HG03060 (cell line): ENCODE results near the gene TRAF1.

Source experiments
- ATAC-seq: cut with Tn5 transposase; IDR thresholded peaks from one replicate; pipeline ENCODE4 v1.9.1; 2021; ENCODE audit warnings: low read depth, moderate number of reproducible peaks; ENCODE audit not compliant: unreplicated experiment

Gene TRAF1

DNA sequence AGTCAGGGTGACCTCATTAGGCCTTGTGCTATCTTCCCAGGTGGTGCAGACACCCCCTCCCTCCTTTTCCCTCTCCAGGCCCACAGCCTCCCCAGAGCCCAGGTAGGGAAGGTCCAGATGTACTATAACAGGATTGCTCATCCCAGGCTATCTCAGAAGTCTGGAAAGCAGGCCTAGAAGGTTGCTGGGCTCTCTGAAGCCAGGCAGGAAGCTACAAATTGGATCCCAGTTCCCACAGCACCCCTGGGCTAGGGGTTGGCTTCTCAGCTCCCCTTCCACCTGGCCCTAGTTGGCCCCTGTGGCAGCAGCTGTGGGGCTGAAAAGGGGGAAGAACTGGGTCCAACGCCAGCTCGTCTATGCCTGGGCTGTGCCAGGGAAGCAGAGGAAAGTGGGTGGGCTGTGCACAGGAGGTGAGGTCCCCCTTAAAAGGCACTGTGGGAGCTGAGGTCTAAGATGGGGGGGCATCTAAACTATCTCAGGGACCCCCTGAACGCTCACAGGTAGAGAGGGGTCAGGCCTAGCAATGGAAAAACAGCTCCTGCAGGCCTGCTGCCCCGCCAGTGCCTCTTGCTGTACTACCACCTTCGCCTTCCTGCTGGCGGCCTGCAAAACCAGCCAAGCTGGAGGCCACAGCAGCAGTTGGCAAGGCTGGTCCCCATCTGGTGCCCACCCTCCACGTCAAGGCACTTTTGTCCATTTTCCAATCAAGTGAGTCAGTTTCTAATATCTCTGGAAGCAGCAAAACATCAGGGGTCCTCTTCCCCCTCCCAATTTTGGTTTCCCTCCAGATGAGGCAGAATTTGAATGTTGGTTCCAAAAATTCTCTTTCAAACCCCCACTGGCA is 70.5 kb downstream of the TRAF1 start:
- ATAC-seq = no peak

- no peak for ATAC-seq
Observed at GRCh38 chr9:120854596-120855327, 71.8 kb downstream of the TRAF1 start.

DNA sequence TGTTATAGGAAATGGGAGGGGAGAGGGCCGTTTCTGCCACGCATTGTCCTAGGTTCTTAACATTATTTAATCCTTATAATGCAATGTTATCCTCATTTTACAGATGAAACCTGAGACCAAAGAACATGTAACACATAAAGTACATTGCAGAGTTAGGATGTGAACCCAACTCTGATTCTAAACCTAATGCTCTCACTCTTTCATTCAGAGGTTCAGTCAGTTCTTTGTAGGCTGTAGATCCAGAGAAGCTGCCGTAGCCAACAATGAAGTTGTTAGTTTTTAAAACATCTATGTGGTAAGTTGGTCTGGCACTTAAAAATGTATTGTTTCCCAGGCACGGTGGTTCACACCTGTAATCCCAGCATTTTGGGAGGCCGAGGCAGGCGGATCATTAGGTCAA is 73.4 kb downstream of the TRAF1 start:
- no peak for ATAC-seq
